SHP77 (cell line): Measurements from ENCODE around the gene IGSF23.

Experiments used
- DNase-seq, 2 experiments: peaks; one replicate each; lab custom pipeline; 2025; lab: John Stamatoyannopoulos, UW

Gene IGSF23

GRCh38 chr19:44641501-44642265 lies 28.3 kb downstream of the IGSF23 start:
- DNase-seq: no peak

GRCh38 chr19:44642377-44642776 lies 29.0 kb downstream of the IGSF23 start:
- no peak for DNase-seq

- peak; percentile 61 to 83 for DNase-seq
Measured at GRCh38 chr19:44643605-44644401, 30.4 kb downstream of the IGSF23 start, which contains the start of gene PVR. TSS of gene PVR (plus strand) at chr19:44643910. CDS start at chr19:44644097, 187 bp downstream.

GRCh38 chr19:44644402-44645016 lies 31.1 kb downstream of the IGSF23 start:
- peak; percentile 33 to 35 for DNase-seq

- no peak for DNase-seq
Measured at GRCh38 chr19:44645407-44646048, 32.2 kb downstream of the IGSF23 start.

- DNase-seq: no peak
Measured at GRCh38 chr19:44646049-44646416, 32.7 kb downstream of the IGSF23 start.

- no peak for DNase-seq
Measured at GRCh38 chr19:44647144-44647543, 33.8 kb downstream of the IGSF23 start.

- DNase-seq: no peak
Measured at GRCh38 chr19:44648631-44649251, 35.4 kb downstream of the IGSF23 start.

- DNase-seq: no peak
Measured at GRCh38 chr19:44649578-44650145, 36.3 kb downstream of the IGSF23 start.

- no peak for DNase-seq
Measured at GRCh38 chr19:44653343-44653742, 40.0 kb downstream of the IGSF23 start.

- peak in 1 of 2 experiments; percentile 22 for DNase-seq
Measured at GRCh38 chr19:44653977-44654774, 40.8 kb downstream of the IGSF23 start.

- peak; percentile 26 to 30 for DNase-seq
Measured at GRCh38 chr19:44657211-44657921, 44.0 kb downstream of the IGSF23 start.

GRCh38 chr19:44658069-44658733 lies 44.8 kb downstream of the IGSF23 start:
- no peak for DNase-seq

- no peak for DNase-seq
Measured at GRCh38 chr19:44660081-44660480, 46.7 kb downstream of the IGSF23 start.

GRCh38 chr19:44661205-44661604 lies 47.8 kb downstream of the IGSF23 start:
- no peak for DNase-seq

- no peak for DNase-seq
Measured at GRCh38 chr19:44661904-44662303, 48.5 kb downstream of the IGSF23 start.

- DNase-seq: no peak
Measured at GRCh38 chr19:44662691-44663385, 49.5 kb downstream of the IGSF23 start.

GRCh38 chr19:44663996-44664395 lies 50.6 kb downstream of the IGSF23 start:
- no peak for DNase-seq

- no peak for DNase-seq
Measured at GRCh38 chr19:44664976-44665375, 51.6 kb downstream of the IGSF23 start.
